Endothelial cell of umbilical vein (primary cell): Measurements from ENCODE around the gene CCDC18. TPM values are rescaled to one million over a fixed set of nuclear protein-coding genes. Genes with fewer than 3 reads are reported as not detected.

Source experiments
- BruUV-seq: library from RNA; stranded (reverse); fragments of 400-500 nt; replicated peaks from 2 replicates; lab custom pipeline; 2021; lab: Mats Ljungman, UMichigan
- CTCF ChIA-PET: fragments of 300-600, 350-600 bp; sonication (Branson Sonifier 250); formaldehyde crosslinking; loops from one replicate; lab custom pipeline; 2021; ENCODE audit warnings: antibody characterized with exemption, inconsistent platforms; lab: Charles Lee
- POLR2A ChIA-PET: fragments of 300-600, 350-600 bp; sonication (Branson Sonifier 250); formaldehyde crosslinking; loops from one replicate; lab custom pipeline; 2021; ENCODE audit warnings: antibody characterized with exemption, inconsistent platforms; lab: Charles Lee
- DNase-seq: peaks from one replicate; pipeline ENCODE4 v3.0.0-alpha.2; 2011; ENCODE audit warnings: low read depth, low spot score
- FAIRE-seq: peaks from 2 replicates; lab custom pipeline; 2011; peaks lifted over from hg19 to GRCh38; lab: Jason Lieb, UNC
- H2AFZ ChIP-seq: 2 replicates; pipeline ENCODE4 v1.6.0; 2012; ENCODE audit warnings: low read depth, low read length, control low read depth, inconsistent platforms
- H3K27ac ChIP-seq: 2 replicates; pipeline ENCODE4 v1.5.1; 2011; ENCODE audit warnings: low read depth, mild to moderate bottlenecking, control low read depth, low read length, moderate library complexity; ENCODE audit not compliant: insufficient read depth
- H3K27me3 ChIP-seq, 2 experiments: 2 replicates each; pipeline versions ENCODE4 v1.6.0 to v1.6.1; 2011; ENCODE audit warnings: low read length in 2 of 2, mixed read lengths in 1 of 2; ENCODE audit not compliant: control insufficient read depth in 2 of 2, insufficient read depth in 2 of 2
- H3K36me3 ChIP-seq, 2 experiments: 2 replicates in 1 of 2; 3 replicates in 1 of 2; pipeline ENCODE4 v1.5.1; 2011; ENCODE audit warnings: low read length in 2 of 2, mild to moderate bottlenecking in 1 of 2, moderate library complexity in 1 of 2; ENCODE audit not compliant: control insufficient read depth in 2 of 2, insufficient read depth in 2 of 2; ENCODE audit errors: extremely low read depth in 1 of 2
- H3K4me1 ChIP-seq: 3 replicates; pipeline ENCODE4 v1.5.1; 2011; ENCODE audit warnings: mild to moderate bottlenecking, low read length; ENCODE audit not compliant: control insufficient read depth, insufficient read depth; ENCODE audit errors: extremely low read depth
- H3K4me2 ChIP-seq: 2 replicates; pipeline ENCODE4 v1.6.1; 2011; ENCODE audit warnings: low read length, control low read depth, mixed read lengths; ENCODE audit not compliant: insufficient read depth
- H3K4me3 ChIP-seq, 3 experiments: fragments of 200-600 bp in 1 of 3; sonication (generic), shearing (Covaris generic) in 1 of 3; replicated peaks in 1 of 3; 2 replicates each; pipeline ENCODE4 v1.5.1; 2011 to 2016; ENCODE audit warnings: control low read depth in 3 of 3, low read length in 3 of 3, mild to moderate bottlenecking in 2 of 3, inconsistent platforms in 1 of 3, low read depth in 1 of 3, moderate library complexity in 1 of 3; ENCODE audit not compliant: insufficient read depth in 1 of 3
- H3K79me2 ChIP-seq: 2 replicates; pipeline ENCODE4 v1.6.0; 2012; ENCODE audit warnings: low read length, inconsistent platforms; ENCODE audit not compliant: control insufficient read depth, insufficient read depth
- H3K9ac ChIP-seq: replicated peaks from 2 replicates; pipeline ENCODE3; 2011; ENCODE audit warnings: low read length, control low read depth; ENCODE audit not compliant: insufficient read depth; ENCODE audit errors: extremely low read depth
- H3K9me1 ChIP-seq: replicated peaks from 3 replicates; pipeline ENCODE4 v1.6.0; 2011; ENCODE audit warnings: mild to moderate bottlenecking, low read length; ENCODE audit not compliant: control insufficient read depth, insufficient read depth; ENCODE audit errors: extremely low read depth
- H3K9me3 ChIP-seq: replicated peaks from 2 replicates; pipeline ENCODE4 v1.5.1; 2012; ENCODE audit warnings: low read length, inconsistent platforms; ENCODE audit not compliant: control insufficient read depth, insufficient read depth
- H4K20me1 ChIP-seq: replicated peaks from 2 replicates; pipeline ENCODE3; 2011; ENCODE audit warnings: mild to moderate bottlenecking, low read length; ENCODE audit not compliant: control insufficient read depth, insufficient read depth; ENCODE audit errors: extremely low read depth
- EZH2 ChIP-seq: IDR thresholded peaks from 2 replicates; pipeline ENCODE4 v1.6.1; 2012; ENCODE audit warnings: borderline replicate concordance, low read depth, mild to moderate bottlenecking, moderate library complexity, low read length, inconsistent platforms; ENCODE audit not compliant: severe bottlenecking
- FOS ChIP-seq: IDR thresholded peaks from 2 replicates; pipeline ENCODE4 v1.6.1; 2011; ENCODE audit warnings: mild to moderate bottlenecking, low read length, moderate library complexity, borderline replicate concordance; ENCODE audit not compliant: insufficient read depth
- GATA2 ChIP-seq: IDR thresholded peaks from 2 replicates; pipeline ENCODE4 v1.7.0; 2011; ENCODE audit warnings: low read depth, mild to moderate bottlenecking, moderate library complexity, mixed read lengths, low read length; ENCODE audit not compliant: insufficient read length, insufficient read depth
- JUN ChIP-seq: IDR thresholded peaks from 2 replicates; pipeline ENCODE4 v1.6.1; 2011; ENCODE audit warnings: borderline replicate concordance, low read depth; ENCODE audit not compliant: insufficient read length, insufficient read depth
- MYC ChIP-seq: IDR thresholded peaks from one replicate; pipeline ENCODE4 v1.6.1; 2011; ENCODE audit warnings: mild to moderate bottlenecking, low read depth, low read length
- POLR2A ChIP-seq: IDR thresholded peaks from 2 replicates; pipeline ENCODE4 v1.6.1; 2012; ENCODE audit warnings: low read depth, mild to moderate bottlenecking, control low read depth, low read length
- POLR2AphosphoS5 ChIP-seq: IDR thresholded peaks from 2 replicates; pipeline ENCODE4 v1.6.1; 2012; ENCODE audit warnings: low read depth, mild to moderate bottlenecking, control low read depth, low read length, moderate library complexity; ENCODE audit not compliant: insufficient read depth
- dilution Hi-C: fragments of 300-500 bp; cut with MboI; formaldehyde crosslinking; loops from one replicate; pipeline ENCODE4 v1.15.0; 2019; ENCODE audit warnings: low sequenced_read_pairs; ENCODE audit not compliant: extremely low pct_ligation_motif_present
- intact Hi-C: fragments of 100-400 bp; cut with micrococcal nuclease; formaldehyde crosslinking; loops from one replicate; pipeline ENCODE4 v1.10.0; 2022
- polyA plus RNA-seq, 4 experiments: library from polyadenylated mRNA; depleted of rRNA in 3 of 4; stranded (reverse) in 3 of 4; unstranded in 1 of 4; fragments of >200 nt; gene quantifications; 2 replicates each; pipeline versions ENCODE4 v1.2.1 to v1.2.3, GENCODE V29; 2011 to 2012; ENCODE audit warnings: missing spikeins in 1 of 4
- total RNA-seq: library from RNA; stranded (reverse); gene quantifications from 2 replicates; pipeline ENCODE4 v1.2.3, GENCODE V29; 2021
- TF ChIP-seq, protein P1 (sequence below): IDR thresholded peaks from 2 replicates; pipeline ENCODE4 v1.6.1; 2011; ENCODE audit not compliant: insufficient read depth, insufficient read length
- TF ChIP-seq, protein P2 (sequence below), 2 donors: IDR thresholded peaks; 1 replicate in 1 of 2; 2 replicates in 1 of 2; pipeline ENCODE4 v1.5.1; 2011; ENCODE audit warnings: low read length in 2 of 2, mild to moderate bottlenecking in 2 of 2, moderate library complexity in 2 of 2, control low read depth in 1 of 2, inconsistent platforms in 1 of 2, low read depth in 1 of 2; ENCODE audit not compliant: insufficient read depth in 1 of 2; ENCODE audit errors: extremely low read depth in 1 of 2

Gene CCDC18
- total and polyA plus RNA-seq, 2 donors (not counting 3 experiments of a cell fraction or from before 2014, with no cell fraction given) = 2.2 to 11.2 TPM

DNA sequence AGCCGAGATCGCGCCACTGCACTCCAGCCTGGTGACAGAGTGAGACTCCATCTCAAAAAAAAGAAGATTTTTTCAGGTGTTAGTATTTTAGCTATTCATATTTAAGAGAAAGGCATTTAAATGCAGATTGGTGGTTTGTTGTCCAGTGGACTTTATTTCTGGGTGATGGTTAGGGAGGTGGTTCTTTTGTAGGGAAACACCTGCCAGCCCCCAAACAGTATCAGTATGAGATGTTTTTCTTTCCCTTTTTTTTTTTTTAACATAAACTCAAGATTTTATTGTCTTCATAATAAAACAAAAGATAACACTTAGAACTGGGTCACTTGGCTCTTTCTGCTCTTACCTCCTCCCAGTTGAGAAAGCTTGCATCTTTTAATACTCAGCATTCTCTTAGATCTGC is 9.9 kb downstream of the CCDC18 start:
- dilution Hi-C loops = no loop called here
- intact Hi-C loops = no loop called here
- BruUV-seq = no TSS peak
- Histone ChIP-seq H3K4me2 (no peak overlapping the region), H3K36me3 (no peaks in the 10 kb centered on the region), H3K9me3 (no peaks in the 10 kb centered on the region), H3K79me2 (no peaks in the 10 kb centered on the region), H3K27me3 (no peaks in the 10 kb centered on the region), H4K20me1 (no peaks in the 10 kb centered on the region), H3K27ac (no peak overlapping the region), H3K4me3 (no peak overlapping the region), H3K9ac (no peak overlapping the region), H3K9me1 (no peaks in the 10 kb centered on the region), H2AFZ (no peak overlapping the region), H3K4me1 (no peaks in the 10 kb centered on the region)
- ChIA-PET CTCF (no interaction called here), POLR2A (no interaction called here)
- FAIRE-seq (no peak), DNase-seq (no peak)
- TF ChIP-seq, protein P1, sequence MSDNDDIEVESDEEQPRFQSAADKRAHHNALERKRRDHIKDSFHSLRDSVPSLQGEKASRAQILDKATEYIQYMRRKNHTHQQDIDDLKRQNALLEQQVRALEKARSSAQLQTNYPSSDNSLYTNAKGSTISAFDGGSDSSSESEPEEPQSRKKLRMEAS = no peak
- no peak for TF ChIP-seq GATA2
- no peak for TF ChIP-seq MYC
- TF ChIP-seq JUN = no peak
- no peak for TF ChIP-seq POLR2A

DNA sequence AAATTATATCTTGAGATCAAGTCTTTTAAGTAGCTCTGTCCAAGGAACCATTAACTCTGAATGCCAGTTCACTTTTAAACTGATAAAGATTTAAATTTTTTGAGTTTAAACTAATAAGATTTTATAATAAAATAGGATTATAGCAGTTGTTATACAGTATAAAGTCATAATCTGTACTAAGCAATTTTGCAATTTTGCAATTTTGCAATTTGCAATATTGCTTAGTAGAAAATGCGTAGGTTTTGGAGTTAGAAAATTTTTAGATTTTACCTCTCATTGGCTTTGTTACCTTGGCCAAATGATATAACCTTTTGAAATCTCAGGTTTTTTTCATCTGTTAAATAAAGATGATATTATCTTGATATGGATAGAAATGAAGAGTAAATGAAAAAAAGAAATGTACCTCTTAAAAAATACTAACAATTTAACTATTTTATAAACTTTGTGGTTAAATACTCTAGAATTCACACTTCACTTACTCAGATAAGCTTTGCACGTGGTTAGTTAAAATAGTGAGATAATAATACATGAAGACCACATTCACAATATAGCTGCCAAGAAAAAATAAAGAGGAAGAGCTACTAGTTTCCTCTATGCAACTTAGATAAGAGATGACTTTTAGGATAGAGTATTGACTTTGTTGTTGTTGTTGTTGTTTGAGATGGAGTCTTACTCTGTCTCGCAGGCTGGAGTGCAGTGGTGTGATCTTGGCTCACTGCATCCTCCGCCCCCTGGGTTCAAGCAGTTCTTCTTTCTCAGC is 13.9 kb downstream of the CCDC18 start:
- POLR2A ChIA-PET = no interaction called here
- Histone ChIP-seq H3K4me3 (no peak overlapping the region), H3K79me2 (no peaks in the 10 kb centered on the region), H3K9me3 (no peaks in the 10 kb centered on the region), H3K36me3 (no peaks in the 10 kb centered on the region), H3K27ac (no peak overlapping the region), H3K4me2 (no peak overlapping the region), H3K9me1 (no peaks in the 10 kb centered on the region), H3K4me1 (no peaks in the 10 kb centered on the region), H3K27me3 (no peaks in the 10 kb centered on the region), H2AFZ (no peak overlapping the region), H3K9ac (no peak overlapping the region), H4K20me1 (no peaks in the 10 kb centered on the region)
- FAIRE-seq (no peak), DNase-seq (no peak)
- intact Hi-C loops (no loop called here), dilution Hi-C loops (no loop called here)
- TF ChIP-seq GATA2 (no peak), JUN (no peak), MYC (no peak), EZH2 (no peak), POLR2A (no peak), POLR2AphosphoS5 (no peak), FOS (no peak)
- TF ChIP-seq, protein P1 = no peak
- TF ChIP-seq, protein P2, sequence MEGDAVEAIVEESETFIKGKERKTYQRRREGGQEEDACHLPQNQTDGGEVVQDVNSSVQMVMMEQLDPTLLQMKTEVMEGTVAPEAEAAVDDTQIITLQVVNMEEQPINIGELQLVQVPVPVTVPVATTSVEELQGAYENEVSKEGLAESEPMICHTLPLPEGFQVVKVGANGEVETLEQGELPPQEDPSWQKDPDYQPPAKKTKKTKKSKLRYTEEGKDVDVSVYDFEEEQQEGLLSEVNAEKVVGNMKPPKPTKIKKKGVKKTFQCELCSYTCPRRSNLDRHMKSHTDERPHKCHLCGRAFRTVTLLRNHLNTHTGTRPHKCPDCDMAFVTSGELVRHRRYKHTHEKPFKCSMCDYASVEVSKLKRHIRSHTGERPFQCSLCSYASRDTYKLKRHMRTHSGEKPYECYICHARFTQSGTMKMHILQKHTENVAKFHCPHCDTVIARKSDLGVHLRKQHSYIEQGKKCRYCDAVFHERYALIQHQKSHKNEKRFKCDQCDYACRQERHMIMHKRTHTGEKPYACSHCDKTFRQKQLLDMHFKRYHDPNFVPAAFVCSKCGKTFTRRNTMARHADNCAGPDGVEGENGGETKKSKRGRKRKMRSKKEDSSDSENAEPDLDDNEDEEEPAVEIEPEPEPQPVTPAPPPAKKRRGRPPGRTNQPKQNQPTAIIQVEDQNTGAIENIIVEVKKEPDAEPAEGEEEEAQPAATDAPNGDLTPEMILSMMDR (IDR thresholded peaks at IDR 0.05; ENCODE audit: extremely low read depth in 1 of 2, insufficient read depth in 1 of 2, low read depth in 1 of 2, low read length in 2 of 2) = no peak
- CTCF ChIA-PET = no interaction called here
- BruUV-seq = no TSS peak
